Inflammatory macrophage treated with lipopolysaccharide for 1 hour (primary cell): Measurements from ENCODE around the gene AKAP8L.

Experiments
- DNase-seq, 2 donors: peaks; one replicate each; pipeline ENCODE4 v3.0.0-alpha.2; 2020 to 2022

The AKAP8L gene, protein sequence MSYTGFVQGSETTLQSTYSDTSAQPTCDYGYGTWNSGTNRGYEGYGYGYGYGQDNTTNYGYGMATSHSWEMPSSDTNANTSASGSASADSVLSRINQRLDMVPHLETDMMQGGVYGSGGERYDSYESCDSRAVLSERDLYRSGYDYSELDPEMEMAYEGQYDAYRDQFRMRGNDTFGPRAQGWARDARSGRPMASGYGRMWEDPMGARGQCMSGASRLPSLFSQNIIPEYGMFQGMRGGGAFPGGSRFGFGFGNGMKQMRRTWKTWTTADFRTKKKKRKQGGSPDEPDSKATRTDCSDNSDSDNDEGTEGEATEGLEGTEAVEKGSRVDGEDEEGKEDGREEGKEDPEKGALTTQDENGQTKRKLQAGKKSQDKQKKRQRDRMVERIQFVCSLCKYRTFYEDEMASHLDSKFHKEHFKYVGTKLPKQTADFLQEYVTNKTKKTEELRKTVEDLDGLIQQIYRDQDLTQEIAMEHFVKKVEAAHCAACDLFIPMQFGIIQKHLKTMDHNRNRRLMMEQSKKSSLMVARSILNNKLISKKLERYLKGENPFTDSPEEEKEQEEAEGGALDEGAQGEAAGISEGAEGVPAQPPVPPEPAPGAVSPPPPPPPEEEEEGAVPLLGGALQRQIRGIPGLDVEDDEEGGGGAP

DNA sequence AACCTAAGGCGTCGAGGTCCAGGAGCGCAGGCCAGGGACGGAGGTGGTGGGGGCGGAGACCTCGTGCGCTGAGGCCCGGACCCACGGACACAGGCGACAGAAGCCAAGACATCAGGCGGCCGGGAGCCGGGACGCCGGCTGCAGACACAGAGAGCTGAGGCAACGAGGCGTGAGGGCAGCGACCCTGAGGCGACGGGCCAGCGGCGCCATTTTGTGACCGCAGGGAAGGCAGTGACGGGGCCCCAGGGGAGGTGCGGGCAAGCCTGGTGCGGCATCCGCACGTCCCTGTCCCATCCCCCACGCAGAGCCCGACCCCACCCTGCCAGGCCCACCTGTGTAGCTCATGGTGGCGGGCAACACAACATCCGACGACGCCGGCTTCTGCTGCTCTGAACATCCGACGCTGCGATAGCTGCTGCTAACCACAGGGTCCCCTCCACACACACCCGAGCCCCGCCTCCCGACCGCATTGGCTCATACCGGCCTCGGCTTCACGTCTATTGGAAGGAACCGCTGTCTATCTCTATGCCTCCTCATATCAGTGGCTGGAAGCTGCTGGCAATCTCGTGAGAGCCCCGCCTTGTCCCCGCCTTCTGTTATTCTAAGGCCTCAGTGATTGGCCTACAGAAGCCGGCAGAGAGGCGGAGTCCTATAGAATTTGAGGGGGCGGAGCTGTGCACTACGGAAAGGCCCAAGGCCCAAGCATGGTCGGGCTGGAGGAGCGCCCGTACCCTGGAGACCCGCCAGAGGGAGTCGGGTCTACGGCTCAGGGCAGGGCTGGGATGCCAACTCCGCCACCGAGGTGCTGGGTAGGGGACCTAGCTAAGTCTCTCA, at the start of gene AKAP8L:
Gene AKAP8L, minus strand, starts transcription at position 410 of the 834 bp plus-strand sequence. Its CDS starts 65 bp downstream, at position 345.
- peak; percentile 100 for DNase-seq

GRCh38 chr19:15467734-15468214, 49.0 kb upstream of the AKAP8L start:
- no peak for DNase-seq

DNA sequence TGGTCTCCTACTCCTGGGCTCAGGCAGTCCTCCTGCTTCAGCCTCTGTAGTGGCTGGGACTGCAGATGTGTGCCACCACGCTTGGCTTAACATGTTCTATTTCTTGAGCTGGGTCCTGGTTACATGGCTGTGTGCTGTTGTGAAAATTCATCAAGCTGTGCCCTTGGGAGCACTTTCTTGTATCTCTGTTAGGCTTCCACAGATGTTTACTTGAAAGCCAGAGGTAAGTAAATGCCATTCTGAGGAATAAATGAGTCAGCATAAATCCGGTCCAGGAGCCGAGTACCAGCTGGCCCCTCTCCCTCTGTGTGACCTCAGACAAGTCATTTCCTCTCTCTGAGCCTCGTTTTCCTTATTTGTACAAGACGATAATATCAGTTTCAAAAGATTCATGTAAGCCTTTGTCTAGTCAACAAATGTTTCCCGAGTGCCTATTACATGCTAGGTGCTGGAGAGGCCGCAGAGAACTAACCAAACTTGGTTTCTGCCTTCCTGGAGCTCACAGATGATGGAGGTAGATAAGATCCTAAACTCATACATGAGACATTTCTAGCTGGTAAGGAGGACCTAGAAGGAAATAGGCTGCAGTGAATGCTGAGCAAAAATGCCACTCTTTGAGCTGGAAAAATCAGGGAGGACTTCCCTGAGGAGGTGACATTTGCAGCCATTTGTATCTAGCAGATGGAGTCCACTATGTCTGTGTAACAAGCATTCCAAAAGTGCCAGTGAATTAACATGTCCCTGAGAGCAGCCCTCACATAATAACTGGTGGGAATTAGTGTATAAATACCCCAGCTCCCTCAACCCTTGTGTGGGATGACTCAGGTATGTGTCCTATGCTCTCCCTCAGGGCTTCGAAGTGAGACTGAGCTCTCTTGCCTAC, 48.3 kb upstream of the AKAP8L start:
- DNase-seq = peak in 1 of 2 donors; percentile 5

DNA sequence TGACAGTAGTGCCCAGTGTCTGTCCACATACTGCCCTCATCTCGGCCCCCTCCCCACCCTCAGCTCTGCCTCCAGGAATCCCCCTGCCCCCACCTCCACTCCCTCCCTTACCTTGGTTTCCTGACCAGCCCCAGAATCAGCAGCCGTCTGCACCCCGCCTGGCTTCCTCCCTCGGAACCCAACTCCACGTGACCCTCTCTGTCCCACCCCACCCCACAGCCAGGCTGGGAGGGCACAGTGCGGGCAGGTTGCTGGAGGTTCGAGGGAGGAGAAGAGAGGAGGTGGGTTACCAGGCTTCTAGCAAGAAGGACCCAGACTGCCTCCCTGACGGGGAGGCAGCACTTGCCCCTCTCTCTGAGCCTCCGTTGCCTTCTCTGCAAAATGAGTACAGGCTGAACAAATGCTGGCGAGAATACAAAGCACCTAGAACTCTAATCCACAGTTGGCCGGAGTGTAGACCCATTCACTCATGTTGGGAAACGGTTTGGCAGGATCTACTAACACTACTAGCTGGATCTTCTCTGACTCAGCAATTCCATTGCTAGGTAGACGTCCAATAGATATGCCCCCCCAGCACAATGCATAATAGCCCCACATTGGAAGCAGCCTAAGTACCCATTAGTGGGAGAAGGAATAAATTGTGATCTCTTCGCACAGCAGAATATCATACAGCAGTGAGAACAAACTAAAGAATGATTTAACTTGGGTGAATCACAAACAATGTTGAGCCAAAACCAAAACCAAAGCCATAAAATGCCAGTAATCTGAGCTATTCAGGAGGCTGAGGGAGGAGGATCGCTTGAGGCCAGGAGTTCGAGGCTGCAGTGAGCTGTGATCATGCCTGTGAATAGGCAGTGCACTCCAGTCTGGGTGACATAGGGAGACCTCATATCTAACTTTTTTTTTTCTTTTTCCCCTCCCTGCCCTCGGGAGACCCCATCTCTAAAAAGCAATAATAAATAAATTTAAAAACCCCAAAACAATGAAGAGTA, 45.9 kb upstream of the AKAP8L start, which contains the start of gene RASAL3:
Gene RASAL3, minus strand, starts transcription at position 151 of the 992 bp plus-strand sequence. CDS start 186 bp downstream, outside the sequence.
- DNase-seq = no peak

DNA sequence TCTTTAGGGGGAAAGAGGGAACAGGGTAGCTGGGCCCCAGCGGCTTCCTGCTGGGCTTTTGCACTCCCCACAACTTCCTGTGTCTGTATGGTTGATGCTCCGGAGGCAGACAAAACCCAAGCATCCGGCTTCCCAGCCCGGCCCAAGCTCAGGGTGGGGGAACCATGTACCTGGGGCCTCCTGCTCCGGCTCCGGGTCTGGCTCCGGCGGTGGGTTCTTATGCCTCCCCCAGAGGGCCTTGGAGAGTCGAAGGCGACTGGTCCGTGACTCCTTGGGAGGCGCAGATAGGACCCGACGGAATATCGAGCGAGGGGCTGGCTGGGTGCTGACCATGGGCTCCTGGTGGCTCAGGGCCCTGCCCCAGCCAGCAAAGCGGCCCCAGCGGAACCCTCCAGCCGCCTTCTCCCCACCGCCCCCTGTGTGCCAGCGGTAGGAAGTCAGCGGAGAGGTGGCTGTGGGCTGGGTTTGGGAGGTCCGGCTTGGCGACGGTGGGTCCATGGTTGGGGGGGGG, 45.1 kb upstream of the AKAP8L start:
- peak in 1 of 2 donors; percentile 26 for DNase-seq

- DNase-seq = no peak
These were observed 42.9 kb upstream of the AKAP8L start for GRCh38 chr19:15461694-15462093.

- DNase-seq = no peak
These were observed 39.1 kb upstream of the AKAP8L start for GRCh38 chr19:15457701-15458484.

- no peak for DNase-seq
These were observed 38.3 kb upstream of the AKAP8L start for GRCh38 chr19:15456871-15457700.

- no peak for DNase-seq
These were observed 37.7 kb upstream of the AKAP8L start for GRCh38 chr19:15456441-15456840.

- DNase-seq = no peak
These were observed 37.2 kb upstream of the AKAP8L start for GRCh38 chr19:15455996-15456395.

- DNase-seq = no peak
These were observed 35.4 kb upstream of the AKAP8L start for GRCh38 chr19:15453906-15454860.

DNA sequence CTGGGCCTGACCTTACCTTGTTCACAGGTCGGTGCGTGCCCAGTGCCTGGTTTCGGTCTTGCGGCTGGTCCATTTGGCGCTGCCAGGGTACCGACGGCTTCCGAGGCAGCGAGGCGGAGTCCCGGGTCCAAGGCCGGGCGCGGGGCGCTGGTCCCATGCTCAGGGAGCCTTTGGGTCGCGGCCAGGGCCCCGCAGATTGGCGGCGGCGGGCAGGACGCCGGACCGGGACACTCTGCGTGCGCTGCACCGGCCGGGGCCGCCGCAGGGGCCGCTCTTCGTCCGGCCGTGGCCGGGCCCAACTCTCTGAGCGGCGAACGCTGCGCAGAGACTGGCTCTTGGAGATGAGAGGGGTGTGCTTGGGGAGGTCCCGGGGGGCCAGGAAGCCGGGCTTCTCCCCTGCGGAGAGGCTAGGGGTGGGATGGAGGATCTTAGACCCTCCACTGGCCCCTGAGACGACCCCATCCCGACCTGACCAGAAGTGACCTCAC, 34.3 kb upstream of the AKAP8L start:
- no peak for DNase-seq

DNA sequence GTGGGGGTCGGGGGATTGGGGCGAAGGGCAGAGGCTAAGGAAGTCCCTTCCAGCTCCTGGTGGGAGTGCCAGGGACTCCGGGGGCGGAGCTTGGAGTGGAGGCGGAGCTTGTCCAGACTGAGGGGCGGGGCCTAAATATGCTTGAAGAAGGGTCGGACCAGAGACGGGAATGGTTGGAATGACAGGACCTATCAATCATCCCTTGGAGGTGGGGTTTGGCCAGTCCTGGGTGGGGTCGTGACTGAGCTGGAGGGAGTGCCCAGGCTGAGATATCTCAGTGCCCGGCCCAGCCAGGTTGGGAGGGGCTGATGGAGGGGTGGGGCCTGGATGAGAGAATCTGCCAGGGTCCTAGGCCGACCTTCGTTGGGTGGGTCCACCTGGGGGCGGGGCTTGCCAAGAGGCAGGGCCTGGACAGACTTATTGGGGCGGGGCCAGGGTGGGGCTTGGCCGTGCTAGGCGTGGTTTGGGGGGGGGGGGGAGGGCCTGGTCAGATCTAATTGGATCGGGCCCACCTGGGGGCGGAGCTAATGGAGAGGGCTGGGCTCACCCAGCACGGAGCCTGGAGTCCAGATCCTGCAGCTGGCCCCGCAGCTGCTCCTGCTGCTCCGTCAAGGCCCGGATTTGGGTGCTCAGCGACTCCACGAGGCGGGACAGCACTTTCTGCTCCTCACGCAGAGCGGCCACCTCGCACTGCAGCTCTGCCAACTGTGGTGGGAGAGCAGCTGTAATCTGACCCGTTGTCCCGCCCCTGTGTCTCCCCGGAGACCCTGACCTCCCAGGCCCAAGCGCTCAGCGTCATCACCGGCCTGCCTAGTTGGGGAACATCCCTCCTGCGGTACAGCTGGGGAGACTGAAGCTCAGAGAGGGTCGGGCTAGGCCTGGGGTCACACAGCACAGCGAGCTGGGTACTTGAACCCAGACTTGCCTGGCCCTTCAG, 33.6 kb upstream of the AKAP8L start:
- DNase-seq = peak in 1 of 2 donors; percentile 54

GRCh38 chr19:15450528-15450890, 31.7 kb upstream of the AKAP8L start:
- DNase-seq = no peak

DNA sequence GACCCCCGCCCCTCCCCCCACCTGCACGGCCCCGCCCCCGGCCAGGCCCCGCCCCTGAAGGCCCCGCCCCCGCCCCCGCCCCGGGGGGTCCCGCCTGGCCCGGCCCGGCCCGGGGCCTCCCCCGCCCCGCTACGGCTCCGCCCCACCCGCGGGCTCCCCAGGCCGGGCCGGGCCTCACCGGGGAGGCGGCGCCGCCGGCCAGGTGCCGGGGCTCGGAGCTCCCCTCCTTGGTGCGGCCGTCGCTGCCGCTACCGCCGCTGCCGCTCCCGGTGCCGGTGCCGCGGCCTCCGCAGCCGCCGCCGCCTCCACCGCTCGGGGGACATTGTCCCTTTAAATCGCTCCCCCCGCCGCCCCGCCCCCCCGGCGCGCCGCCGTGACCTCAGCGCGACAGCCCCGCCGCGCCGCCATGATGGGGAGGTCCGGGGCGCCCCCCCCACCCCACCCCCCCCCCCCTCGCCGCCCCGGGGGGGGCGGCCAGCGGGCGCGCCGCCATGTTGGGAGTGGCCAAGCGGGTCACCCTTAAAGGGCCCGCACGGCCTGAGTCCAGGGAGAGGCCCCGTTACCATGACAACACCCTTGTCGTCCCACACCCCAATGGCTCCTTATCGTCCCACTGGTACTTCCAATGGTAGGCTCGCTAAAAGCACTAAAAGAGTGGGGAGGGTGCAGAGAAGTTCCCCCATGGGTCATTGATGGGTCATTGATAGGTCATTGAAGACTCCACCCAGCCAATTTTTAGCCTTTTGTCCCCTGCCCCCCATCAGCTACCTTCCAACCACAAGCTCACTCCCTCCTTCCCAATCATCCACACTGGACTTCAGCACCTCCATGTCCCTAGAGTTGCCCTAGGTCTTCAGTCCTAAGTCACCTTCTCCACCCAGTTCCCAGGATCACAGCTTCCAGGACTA, 31.1 kb upstream of the AKAP8L start, which contains the start of gene WIZ:
Gene WIZ, minus strand, starts transcription at position 337 of the 908 bp plus-strand sequence. CDS start 1,649 bp downstream, outside the sequence.
- DNase-seq = peak; percentile 57 to 73
